ENCODE data around the gene TYW3. TPM values are rescaled to one million over a fixed set of nuclear protein-coding genes. Genes with fewer than 3 reads are reported as not detected.

Gene TYW3
- total RNA-seq, 4 donors from 2014 or later, result 6.7 to 9.2 (median 7.7) TPM

- Histone ChIP-seq H3K4me3 (no peak overlapping the region), H3K9me3 (no peaks in the 10 kb centered on the region), H3K36me3 (peaks cover 0 to 19% of the 10 kb centered on the region in 2 donors), H3K27me3 (no peaks in the 10 kb centered on the region), H3K4me1 (no peaks in the 10 kb centered on the region), H3K27ac (no peak overlapping the region)
- in situ Hi-C loops (cut with MboI; ENCODE audit: low sequenced_read_pairs in 4 of 4) (no loop called here), intact Hi-C loops (cut with DNase I; ENCODE audit: low total_unique reads) (no loop called here)
- DNase-seq, result no peak
- TF ChIP-seq CTCF (IDR thresholded peaks at IDR 0.05 in 4 of 5, conservative IDR thresholded peaks at IDR 0.05 in 1 of 5), result no peak
- no peak for TF ChIP-seq POLR2A (IDR thresholded peaks at IDR 0.05)
- ATAC-seq, result no peak
Measured at GRCh38 chr1:74767490-74767889, 34.5 kb downstream of the TYW3 start.

GRCh38 chr1:74771913-74772515, 39.1 kb downstream of the TYW3 start:
- intact Hi-C loops (cut with DNase I; ENCODE audit: low total_unique reads), result loop anchor here (1.0 kb wide), 1 partner anchor 431 kb away; no protein-coding TSS in a partner anchor
- in situ Hi-C loops (cut with MboI; ENCODE audit: low sequenced_read_pairs in 4 of 4), result loop anchor here in 3 of 4 donors (5.0 kb wide), 1 partner anchor 430 kb away; no protein-coding TSS in a partner anchor
- no peaks in the 10 kb centered on the region for H3K36me3 ChIP-seq
- H3K9me3 ChIP-seq, result no peaks in the 10 kb centered on the region
- no peaks in the 10 kb centered on the region for H3K4me1 ChIP-seq
- DNase-seq (no peak), ATAC-seq (no peak)
- TF ChIP-seq POLR2A (IDR thresholded peaks at IDR 0.05) (no peak), CTCF (IDR thresholded peaks at IDR 0.05 in 4 of 5, conservative IDR thresholded peaks at IDR 0.05 in 1 of 5) (peak in 4 of 5 experiments; percentile 40 to 69 (median 56))
- no peak overlapping the region for H3K27ac ChIP-seq
- peak overlapping the region in 2 of 4 donors; percentile 7 to 11 for H3K4me3 ChIP-seq
- no peaks in the 10 kb centered on the region for H3K27me3 ChIP-seq

- no peak overlapping the region for H3K4me3 ChIP-seq
- no peaks in the 10 kb centered on the region for H3K36me3 ChIP-seq
- H3K9me3 ChIP-seq, result no peaks in the 10 kb centered on the region
- ATAC-seq, result no peak
- in situ Hi-C loops (cut with MboI; ENCODE audit: low sequenced_read_pairs in 4 of 4) (loop anchor here in 3 of 4 donors (5.0 kb wide), 1 partner anchor 429 kb away; no protein-coding TSS in a partner anchor), intact Hi-C loops (cut with DNase I; ENCODE audit: low total_unique reads) (loop anchor here (1.0 kb wide), 1 partner anchor 430 kb away; no protein-coding TSS in a partner anchor)
- H3K27ac ChIP-seq, result no peak overlapping the region
- no peaks in the 10 kb centered on the region for H3K27me3 ChIP-seq
- no peak for DNase-seq
- TF ChIP-seq CTCF (IDR thresholded peaks at IDR 0.05 in 4 of 5, conservative IDR thresholded peaks at IDR 0.05 in 1 of 5) (no peak), POLR2A (IDR thresholded peaks at IDR 0.05) (no peak)
- H3K4me1 ChIP-seq, result no peaks in the 10 kb centered on the region
Measured at GRCh38 chr1:74772945-74773344, 40.0 kb downstream of the TYW3 start.

- ATAC-seq, result no peak
- intact Hi-C loops (cut with DNase I; ENCODE audit: low total_unique reads), result no loop called here
Measured at GRCh38 chr1:74773582-74773981, 40.6 kb downstream of the TYW3 start.

More at GRCh38 chr1:74773582-74773981, 40.6 kb downstream of the TYW3 start:
- H3K27me3 ChIP-seq, result no peaks in the 10 kb centered on the region
- no peaks in the 10 kb centered on the region for H3K4me1 ChIP-seq
- TF ChIP-seq CTCF (IDR thresholded peaks at IDR 0.05 in 4 of 5, conservative IDR thresholded peaks at IDR 0.05 in 1 of 5) (no peak), POLR2A (IDR thresholded peaks at IDR 0.05) (no peak)
- H3K4me3 ChIP-seq, result no peak overlapping the region
- DNase-seq, result no peak
- in situ Hi-C loops (cut with MboI; ENCODE audit: low sequenced_read_pairs in 4 of 4), result loop anchor here in 3 of 4 donors (5.0 kb wide), 1 partner anchor 429 kb away; no protein-coding TSS in a partner anchor
- no peaks in the 10 kb centered on the region for H3K9me3 ChIP-seq
- H3K36me3 ChIP-seq, result no peaks in the 10 kb centered on the region
- no peak overlapping the region for H3K27ac ChIP-seq

Data from gastrocnemius medialis (tissue), 4 donors.